HepG2 (cell line): ENCODE results near the gene NDEL1. TPM values are rescaled to one million over a fixed set of nuclear protein-coding genes. Genes with fewer than 3 reads are reported as not detected.

ENCODE experiments used
- HES4 ChIP-seq: sonication (generic); formaldehyde crosslinking; IDR thresholded peaks from 2 replicates; pipeline ENCODE4 v1.9.0; 2021; ENCODE audit warnings: mild to moderate bottlenecking, missing genetic modification reagents, borderline replicate concordance
- KAT2B ChIP-seq: fragments of 150-350 bp; IDR thresholded peaks from 2 replicates; pipeline ENCODE4 v1.6.1; 2014; ENCODE audit warnings: low read depth, low read length, borderline replicate concordance
- MLLT10 ChIP-seq: sonication (generic); formaldehyde crosslinking; IDR thresholded peaks from 2 replicates; pipeline ENCODE4 v1.4.0; 2020; ENCODE audit warnings: missing genetic modification reagents
- MXD4 ChIP-seq: IDR thresholded peaks from 2 replicates; pipeline ENCODE4 v1.6.1; 2016; ENCODE audit warnings: mild to moderate bottlenecking, missing biosample characterization, missing genetic modification reagents
- NAIF1 ChIP-seq: sonication (generic); formaldehyde crosslinking; IDR thresholded peaks from 2 replicates; pipeline ENCODE4 v1.5.0; 2020; ENCODE audit warnings: mild to moderate bottlenecking, missing genetic modification reagents, borderline replicate concordance
- NR2F6 ChIP-seq, 2 experiments: IDR thresholded peaks; 2 replicates each; pipeline ENCODE4 v1.6.1; 2016; ENCODE audit warnings: antibody characterized with exemption in 1 of 2, mild to moderate bottlenecking in 1 of 2
- NR3C1 ChIP-seq: sonication (generic); formaldehyde crosslinking; IDR thresholded peaks from 2 replicates; pipeline ENCODE4 v1.4.0; 2020; ENCODE audit warnings: missing genetic modification reagents
- RFX5 ChIP-seq: IDR thresholded peaks from 2 replicates; pipeline ENCODE4 v1.6.1; 2011; ENCODE audit warnings: low read depth, low read length, improper control_type of control experiment
- SOX6 ChIP-seq, 2 experiments: fragments of 450-650 bp in 1 of 2; sonication (generic) in 1 of 2; formaldehyde crosslinking in 1 of 2; IDR thresholded peaks; 2 replicates each; pipeline versions ENCODE4 v1.4.0 to v1.6.1; 2017 to 2020; ENCODE audit warnings: antibody characterized with exemption in 1 of 2, mild to moderate bottlenecking in 1 of 2, missing genetic modification reagents in 1 of 2
- ZBTB20 ChIP-seq: sonication (generic); formaldehyde crosslinking; IDR thresholded peaks from 2 replicates; pipeline ENCODE4 v1.8.1; 2023; ENCODE audit warnings: missing genetic modification reagents, low read depth, mild to moderate bottlenecking, borderline replicate concordance
- ZNF484 ChIP-seq: sonication (generic); formaldehyde crosslinking; IDR thresholded peaks from 2 replicates; pipeline ENCODE4 v1.5.1; 2020; ENCODE audit warnings: mild to moderate bottlenecking, low read depth, missing genetic modification reagents, borderline replicate concordance
- ZNF703 ChIP-seq: sonication (generic); formaldehyde crosslinking; IDR thresholded peaks from 2 replicates; pipeline ENCODE4 v1.5.1; 2020; ENCODE audit warnings: missing genetic modification reagents, mild to moderate bottlenecking, moderate library complexity, borderline replicate concordance
- polyA plus RNA-seq, 8 experiments: library from polyadenylated mRNA; depleted of rRNA in 3 of 8; stranded (reverse) in 7 of 8; unstranded in 1 of 8; fragments of >200 nt; fragmentation: Illumina TruSeq in 4 of 8; extraction: Trizol in 4 of 8; gene quantifications; 2 replicates each; pipeline versions ENCODE4 v1.2.1 to v1.2.3, GENCODE V29; 2011 to 2016; ENCODE audit warnings: low read depth in 4 of 8, missing spikeins in 1 of 8, mixed read lengths in 1 of 8; ENCODE audit not compliant: insufficient read depth in 1 of 8
- total RNA-seq, 5 experiments: library from RNA; depleted of rRNA; stranded (reverse); fragments of >200 nt; fragmentation: Illumina TruSeq; extraction: Trizol; gene quantifications; 2 replicates each; pipeline ENCODE4 v1.2.3, GENCODE V29; 2016; ENCODE audit warnings: low read depth in 1 of 5
- TF ChIP-seq, protein P1 (sequence below): sonication (generic); formaldehyde crosslinking; IDR thresholded peaks from 2 replicates; pipeline ENCODE4 v1.5.1; 2020; ENCODE audit warnings: mild to moderate bottlenecking, missing genetic modification reagents, moderate library complexity
- TF ChIP-seq, protein P2 (sequence below): IDR thresholded peaks from 2 replicates; pipeline ENCODE4 v1.4.0; 2020; ENCODE audit warnings: mild to moderate bottlenecking, missing genetic modification reagents
- TF ChIP-seq, protein P3 (sequence below): sonication (generic); formaldehyde crosslinking; IDR thresholded peaks from 2 replicates; pipeline ENCODE4 v1.5.0; 2020; ENCODE audit warnings: mild to moderate bottlenecking, missing genetic modification reagents
- TF ChIP-seq, protein P4 (sequence below): sonication (generic); formaldehyde crosslinking; IDR thresholded peaks from 2 replicates; pipeline ENCODE4 v1.8.1; 2023; ENCODE audit warnings: missing genetic modification reagents, mild to moderate bottlenecking, borderline replicate concordance
- TF ChIP-seq, protein P5 (sequence below): fragments of 450-650 bp; IDR thresholded peaks from 2 replicates; pipeline ENCODE4 v1.6.1; 2017

Gene NDEL1
- total and polyA plus RNA-seq, 2 of the 13 experiments (the other 11 are each of a cell fraction or from before 2014, with no cell fraction given): 59.8 to 153 TPM

DNA sequence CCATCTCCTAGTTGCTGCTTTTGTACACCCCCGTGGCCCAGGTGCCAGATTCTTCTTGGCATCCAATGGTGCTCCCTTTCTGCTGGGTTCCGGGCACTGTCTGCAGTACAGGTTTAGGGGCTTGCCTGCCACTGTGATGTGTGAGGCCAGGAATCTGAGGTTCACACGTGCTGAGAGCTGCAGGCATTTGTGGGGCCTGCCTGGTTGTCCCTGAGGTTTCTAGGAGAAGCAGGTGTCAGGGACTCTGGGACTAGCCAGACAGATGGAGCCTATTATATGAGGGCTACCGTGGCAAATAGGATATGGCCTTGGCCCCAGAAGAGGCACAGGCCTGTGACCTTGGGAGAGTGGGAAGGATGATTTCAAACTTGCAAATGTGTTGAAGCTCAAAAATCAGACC lies 29.3 kb downstream of the NDEL1 start (continued):
- TF ChIP-seq, protein P1, sequence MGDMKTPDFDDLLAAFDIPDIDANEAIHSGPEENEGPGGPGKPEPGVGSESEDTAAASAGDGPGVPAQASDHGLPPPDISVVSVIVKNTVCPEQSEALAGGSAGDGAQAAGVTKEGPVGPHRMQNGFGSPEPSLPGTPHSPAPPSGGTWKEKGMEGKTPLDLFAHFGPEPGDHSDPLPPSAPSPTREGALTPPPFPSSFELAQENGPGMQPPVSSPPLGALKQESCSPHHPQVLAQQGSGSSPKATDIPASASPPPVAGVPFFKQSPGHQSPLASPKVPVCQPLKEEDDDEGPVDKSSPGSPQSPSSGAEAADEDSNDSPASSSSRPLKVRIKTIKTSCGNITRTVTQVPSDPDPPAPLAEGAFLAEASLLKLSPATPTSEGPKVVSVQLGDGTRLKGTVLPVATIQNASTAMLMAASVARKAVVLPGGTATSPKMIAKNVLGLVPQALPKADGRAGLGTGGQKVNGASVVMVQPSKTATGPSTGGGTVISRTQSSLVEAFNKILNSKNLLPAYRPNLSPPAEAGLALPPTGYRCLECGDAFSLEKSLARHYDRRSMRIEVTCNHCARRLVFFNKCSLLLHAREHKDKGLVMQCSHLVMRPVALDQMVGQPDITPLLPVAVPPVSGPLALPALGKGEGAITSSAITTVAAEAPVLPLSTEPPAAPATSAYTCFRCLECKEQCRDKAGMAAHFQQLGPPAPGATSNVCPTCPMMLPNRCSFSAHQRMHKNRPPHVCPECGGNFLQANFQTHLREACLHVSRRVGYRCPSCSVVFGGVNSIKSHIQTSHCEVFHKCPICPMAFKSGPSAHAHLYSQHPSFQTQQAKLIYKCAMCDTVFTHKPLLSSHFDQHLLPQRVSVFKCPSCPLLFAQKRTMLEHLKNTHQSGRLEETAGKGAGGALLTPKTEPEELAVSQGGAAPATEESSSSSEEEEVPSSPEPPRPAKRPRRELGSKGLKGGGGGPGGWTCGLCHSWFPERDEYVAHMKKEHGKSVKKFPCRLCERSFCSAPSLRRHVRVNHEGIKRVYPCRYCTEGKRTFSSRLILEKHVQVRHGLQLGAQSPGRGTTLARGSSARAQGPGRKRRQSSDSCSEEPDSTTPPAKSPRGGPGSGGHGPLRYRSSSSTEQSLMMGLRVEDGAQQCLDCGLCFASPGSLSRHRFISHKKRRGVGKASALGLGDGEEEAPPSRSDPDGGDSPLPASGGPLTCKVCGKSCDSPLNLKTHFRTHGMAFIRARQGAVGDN (CRISPR knock-in tag): peak; percentile 54; the same call in 1 of the 2 replicates
- TF ChIP-seq, protein P2, sequence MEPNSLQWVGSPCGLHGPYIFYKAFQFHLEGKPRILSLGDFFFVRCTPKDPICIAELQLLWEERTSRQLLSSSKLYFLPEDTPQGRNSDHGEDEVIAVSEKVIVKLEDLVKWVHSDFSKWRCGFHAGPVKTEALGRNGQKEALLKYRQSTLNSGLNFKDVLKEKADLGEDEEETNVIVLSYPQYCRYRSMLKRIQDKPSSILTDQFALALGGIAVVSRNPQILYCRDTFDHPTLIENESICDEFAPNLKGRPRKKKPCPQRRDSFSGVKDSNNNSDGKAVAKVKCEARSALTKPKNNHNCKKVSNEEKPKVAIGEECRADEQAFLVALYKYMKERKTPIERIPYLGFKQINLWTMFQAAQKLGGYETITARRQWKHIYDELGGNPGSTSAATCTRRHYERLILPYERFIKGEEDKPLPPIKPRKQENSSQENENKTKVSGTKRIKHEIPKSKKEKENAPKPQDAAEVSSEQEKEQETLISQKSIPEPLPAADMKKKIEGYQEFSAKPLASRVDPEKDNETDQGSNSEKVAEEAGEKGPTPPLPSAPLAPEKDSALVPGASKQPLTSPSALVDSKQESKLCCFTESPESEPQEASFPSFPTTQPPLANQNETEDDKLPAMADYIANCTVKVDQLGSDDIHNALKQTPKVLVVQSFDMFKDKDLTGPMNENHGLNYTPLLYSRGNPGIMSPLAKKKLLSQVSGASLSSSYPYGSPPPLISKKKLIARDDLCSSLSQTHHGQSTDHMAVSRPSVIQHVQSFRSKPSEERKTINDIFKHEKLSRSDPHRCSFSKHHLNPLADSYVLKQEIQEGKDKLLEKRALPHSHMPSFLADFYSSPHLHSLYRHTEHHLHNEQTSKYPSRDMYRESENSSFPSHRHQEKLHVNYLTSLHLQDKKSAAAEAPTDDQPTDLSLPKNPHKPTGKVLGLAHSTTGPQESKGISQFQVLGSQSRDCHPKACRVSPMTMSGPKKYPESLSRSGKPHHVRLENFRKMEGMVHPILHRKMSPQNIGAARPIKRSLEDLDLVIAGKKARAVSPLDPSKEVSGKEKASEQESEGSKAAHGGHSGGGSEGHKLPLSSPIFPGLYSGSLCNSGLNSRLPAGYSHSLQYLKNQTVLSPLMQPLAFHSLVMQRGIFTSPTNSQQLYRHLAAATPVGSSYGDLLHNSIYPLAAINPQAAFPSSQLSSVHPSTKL (CRISPR knock-in tag): 0 out of 2 replicates have a peak, but pooled peaks have one; percentile 11
- TF ChIP-seq SOX6 (IDR thresholded peaks at IDR 0.05) (no peak), SOX6 (CRISPR knock-in tag; IDR thresholded peaks at IDR 0.05) (peak; percentile 18; the same call in 1 of the 2 replicates), ZNF703 (CRISPR knock-in tag) (no peak), NR3C1 (no peak), KAT2B (no peak), MXD4 (0 out of 2 replicates have a peak, but pooled peaks have one; percentile 27), NAIF1 (no peak), ZNF484 (no peak), NR2F6 (IDR thresholded peaks at IDR 0.05) (peak; percentile 22; the same call in 1 of the 2 replicates), NR2F6 (CRISPR knock-in tag; IDR thresholded peaks at IDR 0.05) (no peak), MLLT10 (CRISPR knock-in tag) (no peak), ZBTB20 (CRISPR knock-in tag) (no peak), HES4 (no peak), RFX5 (no peak)
- TF ChIP-seq, protein P3, sequence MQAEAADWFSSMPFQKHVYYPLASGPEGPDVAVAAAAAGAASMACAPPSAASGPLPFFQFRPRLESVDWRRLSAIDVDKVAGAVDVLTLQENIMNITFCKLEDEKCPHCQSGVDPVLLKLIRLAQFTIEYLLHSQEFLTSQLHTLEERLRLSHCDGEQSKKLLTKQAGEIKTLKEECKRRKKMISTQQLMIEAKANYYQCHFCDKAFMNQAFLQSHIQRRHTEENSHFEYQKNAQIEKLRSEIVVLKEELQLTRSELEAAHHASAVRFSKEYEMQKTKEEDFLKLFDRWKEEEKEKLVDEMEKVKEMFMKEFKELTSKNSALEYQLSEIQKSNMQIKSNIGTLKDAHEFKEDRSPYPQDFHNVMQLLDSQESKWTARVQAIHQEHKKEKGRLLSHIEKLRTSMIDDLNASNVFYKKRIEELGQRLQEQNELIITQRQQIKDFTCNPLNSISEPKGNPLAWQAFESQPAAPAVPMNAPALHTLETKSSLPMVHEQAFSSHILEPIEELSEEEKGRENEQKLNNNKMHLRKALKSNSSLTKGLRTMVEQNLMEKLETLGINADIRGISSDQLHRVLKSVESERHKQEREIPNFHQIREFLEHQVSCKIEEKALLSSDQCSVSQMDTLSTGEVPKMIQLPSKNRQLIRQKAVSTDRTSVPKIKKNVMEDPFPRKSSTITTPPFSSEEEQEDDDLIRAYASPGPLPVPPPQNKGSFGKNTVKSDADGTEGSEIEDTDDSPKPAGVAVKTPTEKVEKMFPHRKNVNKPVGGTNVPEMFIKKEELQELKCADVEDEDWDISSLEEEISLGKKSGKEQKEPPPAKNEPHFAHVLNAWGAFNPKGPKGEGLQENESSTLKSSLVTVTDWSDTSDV (CRISPR knock-in tag): no peak
- TF ChIP-seq, protein P4, sequence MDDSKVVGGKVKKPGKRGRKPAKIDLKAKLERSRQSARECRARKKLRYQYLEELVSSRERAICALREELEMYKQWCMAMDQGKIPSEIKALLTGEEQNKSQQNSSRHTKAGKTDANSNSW: no peak
- TF ChIP-seq, protein P5, sequence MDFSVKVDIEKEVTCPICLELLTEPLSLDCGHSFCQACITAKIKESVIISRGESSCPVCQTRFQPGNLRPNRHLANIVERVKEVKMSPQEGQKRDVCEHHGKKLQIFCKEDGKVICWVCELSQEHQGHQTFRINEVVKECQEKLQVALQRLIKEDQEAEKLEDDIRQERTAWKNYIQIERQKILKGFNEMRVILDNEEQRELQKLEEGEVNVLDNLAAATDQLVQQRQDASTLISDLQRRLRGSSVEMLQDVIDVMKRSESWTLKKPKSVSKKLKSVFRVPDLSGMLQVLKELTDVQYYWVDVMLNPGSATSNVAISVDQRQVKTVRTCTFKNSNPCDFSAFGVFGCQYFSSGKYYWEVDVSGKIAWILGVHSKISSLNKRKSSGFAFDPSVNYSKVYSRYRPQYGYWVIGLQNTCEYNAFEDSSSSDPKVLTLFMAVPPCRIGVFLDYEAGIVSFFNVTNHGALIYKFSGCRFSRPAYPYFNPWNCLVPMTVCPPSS: no peak
